ENCODE measurements around the gene ZFP69B. TPM values are rescaled to one million over a fixed set of nuclear protein-coding genes. Genes with fewer than 3 reads are reported as not detected.

Gene ZFP69B
- polyA plus RNA-seq, 1 donor (not counting 4 experiments of a cell fraction or from before 2014, with no cell fraction given) = 1.9 TPM

GRCh38 chr1:40422630-40423263 is 27.5 kb upstream of the ZFP69B start:
- TF ChIP-seq EZH2 (IDR thresholded peaks at IDR 0.05; ENCODE audit: low read length) (no peak), CTCF (optimal IDR thresholded peaks at IDR 0.05 in 1 of 3, IDR thresholded peaks at IDR 0.05 in 1 of 3, conservative IDR thresholded peaks at IDR 0.05 in 1 of 3; ENCODE audit: extremely low read depth in 1 of 3, insufficient read depth in 2 of 3, low read length in 3 of 3) (no peak)
- Histone ChIP-seq H3K36me3 (ENCODE audit: control insufficient read depth in 2 of 2, extremely low read depth in 1 of 2, insufficient read depth in 2 of 2, low read length in 2 of 2) (peaks cover 0 to 1% of the 10 kb centered on the region in 2 experiments), H3K27ac (ENCODE audit: control insufficient read depth, insufficient read depth, low read length) (no peak overlapping the region), H3K4me3 (ENCODE audit: control insufficient read depth in 2 of 3, extremely low read depth in 1 of 3, insufficient read depth in 2 of 3, low read depth in 1 of 3, low read length in 3 of 3) (no peak overlapping the region), H2AFZ (ENCODE audit: control insufficient read depth, low read length) (no peak overlapping the region), H4K20me1 (ENCODE audit: control insufficient read depth, extremely low read depth, insufficient read depth, low read length) (no peaks in the 10 kb centered on the region), H3K9me1 (ENCODE audit: control insufficient read depth, extremely low read depth, insufficient read depth, low read length) (no peaks in the 10 kb centered on the region), H3K27me3 (ENCODE audit: control insufficient read depth, extremely low read depth, insufficient read depth, low read length) (no peaks in the 10 kb centered on the region), H3K9me3 (ENCODE audit: control insufficient read depth, low read depth, low read length) (no peaks in the 10 kb centered on the region), H3K9ac (ENCODE audit: control insufficient read depth, extremely low read depth, insufficient read depth, low read length) (no peak overlapping the region), H3K79me2 (ENCODE audit: control insufficient read depth, insufficient read depth, low read length) (no peaks in the 10 kb centered on the region), H3K4me1 (ENCODE audit: control insufficient read depth, extremely low read depth, insufficient read depth, low read length) (no peaks in the 10 kb centered on the region), H3K4me2 (ENCODE audit: control insufficient read depth, extremely low read depth, insufficient read depth, low read depth, low read length) (no peak overlapping the region)
- FAIRE-seq (no peak), DNase-seq (ENCODE audit: low read depth, low spot score) (no peak)
- dilution Hi-C loops (cut with MboI; ENCODE audit: extremely low pct_ligation_motif_present, low sequenced_read_pairs) = no loop called here

GRCh38 chr1:40423264-40423642 is 27.0 kb upstream of the ZFP69B start:
- DNase-seq (ENCODE audit: low read depth, low spot score) = no peak

More at GRCh38 chr1:40423264-40423642, 27.0 kb upstream of the ZFP69B start:
- Histone ChIP-seq H3K9ac (ENCODE audit: control insufficient read depth, extremely low read depth, insufficient read depth, low read length) (no peak overlapping the region), H3K36me3 (ENCODE audit: control insufficient read depth in 2 of 2, extremely low read depth in 1 of 2, insufficient read depth in 2 of 2, low read length in 2 of 2) (peaks cover 0 to 1% of the 10 kb centered on the region in 2 experiments), H3K27me3 (ENCODE audit: control insufficient read depth, extremely low read depth, insufficient read depth, low read length) (no peaks in the 10 kb centered on the region), H3K4me1 (ENCODE audit: control insufficient read depth, extremely low read depth, insufficient read depth, low read length) (no peaks in the 10 kb centered on the region), H2AFZ (ENCODE audit: control insufficient read depth, low read length) (no peak overlapping the region), H3K9me1 (ENCODE audit: control insufficient read depth, extremely low read depth, insufficient read depth, low read length) (no peaks in the 10 kb centered on the region), H4K20me1 (ENCODE audit: control insufficient read depth, extremely low read depth, insufficient read depth, low read length) (no peaks in the 10 kb centered on the region), H3K4me3 (ENCODE audit: control insufficient read depth in 2 of 3, extremely low read depth in 1 of 3, insufficient read depth in 2 of 3, low read depth in 1 of 3, low read length in 3 of 3) (no peak overlapping the region), H3K79me2 (ENCODE audit: control insufficient read depth, insufficient read depth, low read length) (no peaks in the 10 kb centered on the region), H3K4me2 (ENCODE audit: control insufficient read depth, extremely low read depth, insufficient read depth, low read depth, low read length) (no peak overlapping the region), H3K9me3 (ENCODE audit: control insufficient read depth, low read depth, low read length) (no peaks in the 10 kb centered on the region), H3K27ac (ENCODE audit: control insufficient read depth, insufficient read depth, low read length) (no peak overlapping the region)
- FAIRE-seq = no peak
- TF ChIP-seq EZH2 (IDR thresholded peaks at IDR 0.05; ENCODE audit: low read length) (no peak), CTCF (optimal IDR thresholded peaks at IDR 0.05 in 1 of 3, IDR thresholded peaks at IDR 0.05 in 1 of 3, conservative IDR thresholded peaks at IDR 0.05 in 1 of 3; ENCODE audit: extremely low read depth in 1 of 3, insufficient read depth in 2 of 3, low read length in 3 of 3) (no peak)
- dilution Hi-C loops (cut with MboI; ENCODE audit: extremely low pct_ligation_motif_present, low sequenced_read_pairs) = no loop called here

Measured in keratinocyte (primary cell).